Kidney epithelial cell (primary cell): Measurements from ENCODE around the gene RGS10. TPM values are rescaled to one million over a fixed set of nuclear protein-coding genes. Genes with fewer than 3 reads are reported as not detected.

ENCODE experiments used
- DNase-seq: peaks from one replicate; pipeline ENCODE4 v3.0.0-alpha.2; 2010; ENCODE audit warnings: low read depth
- H3K27me3 ChIP-seq: 2 replicates; pipeline ENCODE4 v1.6.0; 2011; ENCODE audit warnings: low read length; ENCODE audit not compliant: control insufficient read depth, insufficient read depth
- H3K36me3 ChIP-seq: 2 replicates; pipeline ENCODE4 v1.5.1; 2011; ENCODE audit warnings: low read length; ENCODE audit not compliant: control insufficient read depth, insufficient read depth
- H3K4me3 ChIP-seq: 2 replicates; pipeline ENCODE4 v1.5.1; 2011; ENCODE audit warnings: low read depth, mild to moderate bottlenecking, control low read depth, low read length
- total RNA-seq: library from RNA; depleted of rRNA; stranded (reverse); fragments of >200 nt; gene quantifications from 2 replicates; pipeline ENCODE4 v1.2.3, GENCODE V29; 2015
- TF ChIP-seq, protein P1 (sequence below): IDR thresholded peaks from 2 replicates; pipeline ENCODE4 v1.5.1; 2011; ENCODE audit warnings: mild to moderate bottlenecking, moderate library complexity, low read length, control low read depth, inconsistent platforms; ENCODE audit not compliant: insufficient read depth, poor library complexity, severe bottlenecking

RGS10 gene
- total RNA-seq, 1 donor from 2014 or later: 43.7 TPM

DNA sequence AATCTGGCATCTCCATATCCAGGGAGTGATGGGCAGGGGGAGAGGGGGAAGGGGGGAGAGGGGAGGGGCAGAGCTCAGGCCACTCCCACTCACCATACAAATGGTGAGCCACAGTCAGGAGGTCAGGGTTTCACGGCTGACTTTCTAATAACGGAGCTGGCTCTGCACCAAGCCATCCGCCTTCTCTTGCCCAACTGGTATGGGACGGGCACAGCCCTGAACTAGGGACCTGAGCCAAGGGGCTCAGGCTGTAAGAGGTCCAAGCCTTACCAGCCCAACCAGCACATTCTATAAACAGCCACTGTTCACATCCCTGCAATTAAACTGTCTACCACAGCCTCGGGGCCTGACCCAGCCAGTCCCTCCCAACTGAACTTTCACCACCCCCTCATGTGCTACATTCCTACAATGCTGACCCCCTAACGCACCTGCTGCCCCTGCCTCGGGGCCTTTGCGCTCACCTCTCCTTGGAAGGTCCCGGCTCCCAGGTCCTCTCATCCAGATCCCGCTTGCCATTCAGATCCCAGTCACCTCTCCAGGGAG is 32.5 kb downstream of the RGS10 start:
- Histone ChIP-seq H3K4me3 (no peak overlapping the region), H3K36me3 (no peaks in the 10 kb centered on the region), H3K27me3 (no peaks in the 10 kb centered on the region)
- TF ChIP-seq, protein P1, sequence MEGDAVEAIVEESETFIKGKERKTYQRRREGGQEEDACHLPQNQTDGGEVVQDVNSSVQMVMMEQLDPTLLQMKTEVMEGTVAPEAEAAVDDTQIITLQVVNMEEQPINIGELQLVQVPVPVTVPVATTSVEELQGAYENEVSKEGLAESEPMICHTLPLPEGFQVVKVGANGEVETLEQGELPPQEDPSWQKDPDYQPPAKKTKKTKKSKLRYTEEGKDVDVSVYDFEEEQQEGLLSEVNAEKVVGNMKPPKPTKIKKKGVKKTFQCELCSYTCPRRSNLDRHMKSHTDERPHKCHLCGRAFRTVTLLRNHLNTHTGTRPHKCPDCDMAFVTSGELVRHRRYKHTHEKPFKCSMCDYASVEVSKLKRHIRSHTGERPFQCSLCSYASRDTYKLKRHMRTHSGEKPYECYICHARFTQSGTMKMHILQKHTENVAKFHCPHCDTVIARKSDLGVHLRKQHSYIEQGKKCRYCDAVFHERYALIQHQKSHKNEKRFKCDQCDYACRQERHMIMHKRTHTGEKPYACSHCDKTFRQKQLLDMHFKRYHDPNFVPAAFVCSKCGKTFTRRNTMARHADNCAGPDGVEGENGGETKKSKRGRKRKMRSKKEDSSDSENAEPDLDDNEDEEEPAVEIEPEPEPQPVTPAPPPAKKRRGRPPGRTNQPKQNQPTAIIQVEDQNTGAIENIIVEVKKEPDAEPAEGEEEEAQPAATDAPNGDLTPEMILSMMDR: no peak
- no peak for DNase-seq

DNA sequence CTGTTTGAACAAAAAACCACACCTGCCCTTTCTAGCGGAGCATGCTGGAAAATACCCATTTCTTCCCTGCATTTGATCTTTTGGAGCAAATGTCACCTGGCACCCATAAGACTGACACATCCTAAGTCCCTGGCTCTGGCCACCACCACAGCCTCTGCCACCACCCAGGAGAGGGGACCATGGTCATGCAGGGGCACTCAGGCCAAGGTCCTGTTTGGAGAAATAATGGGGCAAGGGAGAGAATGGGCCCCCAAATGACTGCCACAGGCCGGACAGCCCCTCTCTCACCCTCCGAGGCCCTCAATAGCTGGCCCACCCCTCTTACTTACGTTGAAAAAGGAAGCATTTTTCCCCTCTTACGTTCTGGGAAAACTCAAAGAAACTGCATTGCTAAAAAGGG is 35.4 kb downstream of the RGS10 start:
- Histone ChIP-seq H3K27me3 (no peaks in the 10 kb centered on the region), H3K36me3 (no peaks in the 10 kb centered on the region), H3K4me3 (no peak overlapping the region)
- TF ChIP-seq, protein P1: no peak
- no peak for DNase-seq

DNA sequence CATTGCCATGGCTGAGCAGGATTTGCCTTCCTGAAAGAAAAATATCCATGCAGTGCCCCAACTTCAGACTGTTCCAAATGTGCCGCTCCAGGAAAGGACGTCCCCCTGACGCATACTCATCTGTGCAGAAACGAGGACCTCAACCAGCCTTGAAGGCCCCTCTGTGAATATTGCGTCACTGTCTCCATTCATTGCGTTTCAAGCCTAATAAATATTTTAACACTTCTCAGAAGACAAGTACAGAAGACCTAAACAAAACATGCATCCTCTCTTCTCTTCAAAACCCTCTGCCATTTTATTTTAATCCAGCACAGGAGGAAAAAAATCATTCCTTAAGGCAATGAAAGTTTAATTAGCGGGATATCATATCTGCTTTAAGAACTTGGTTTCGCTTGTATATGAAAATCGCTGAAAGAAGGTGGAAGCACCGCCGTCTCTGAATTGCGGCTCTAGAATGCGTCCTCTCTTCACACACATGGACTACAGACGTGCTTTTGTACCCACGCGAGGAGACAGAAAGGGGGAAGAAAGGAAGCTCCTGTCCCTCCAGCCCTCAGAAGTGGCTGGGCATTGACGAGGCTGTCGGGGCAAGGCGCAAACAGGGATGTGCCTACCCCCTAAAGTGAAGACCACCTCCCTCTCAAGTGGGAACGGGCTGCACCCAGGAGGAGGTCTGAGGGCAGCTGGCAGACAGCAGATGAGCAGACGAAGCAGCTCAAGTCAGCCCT is 36.8 kb downstream of the RGS10 start:
- no peak overlapping the region for H3K4me3 ChIP-seq
- no peaks in the 10 kb centered on the region for H3K27me3 ChIP-seq
- no peak for DNase-seq
- H3K36me3 ChIP-seq: no peaks in the 10 kb centered on the region
- TF ChIP-seq, protein P1: no peak

DNA sequence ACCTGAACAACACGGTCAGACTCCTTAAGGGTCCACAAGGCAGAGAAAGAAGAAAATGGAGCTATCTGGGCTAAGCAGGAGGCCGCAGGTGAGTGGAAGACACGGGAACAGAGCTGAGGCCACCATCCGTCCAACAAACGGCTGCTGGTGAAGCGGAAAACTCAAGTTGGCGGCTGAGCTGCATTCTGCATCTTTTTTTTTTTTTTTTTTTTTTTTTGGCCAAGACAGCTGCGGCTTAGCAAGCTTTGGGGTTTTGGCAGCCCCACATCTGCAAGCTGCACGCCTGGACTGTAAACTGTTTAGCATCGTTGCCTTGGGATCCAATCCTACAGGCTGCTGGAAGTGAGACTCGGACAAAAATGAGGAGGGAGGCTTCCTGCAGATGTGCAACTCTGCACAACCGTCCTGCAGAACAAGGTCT is 37.4 kb downstream of the RGS10 start:
- no peak for DNase-seq
- no peak overlapping the region for H3K4me3 ChIP-seq
- no peaks in the 10 kb centered on the region for H3K36me3 ChIP-seq
- H3K27me3 ChIP-seq: no peaks in the 10 kb centered on the region
- TF ChIP-seq, protein P1: no peak

DNA sequence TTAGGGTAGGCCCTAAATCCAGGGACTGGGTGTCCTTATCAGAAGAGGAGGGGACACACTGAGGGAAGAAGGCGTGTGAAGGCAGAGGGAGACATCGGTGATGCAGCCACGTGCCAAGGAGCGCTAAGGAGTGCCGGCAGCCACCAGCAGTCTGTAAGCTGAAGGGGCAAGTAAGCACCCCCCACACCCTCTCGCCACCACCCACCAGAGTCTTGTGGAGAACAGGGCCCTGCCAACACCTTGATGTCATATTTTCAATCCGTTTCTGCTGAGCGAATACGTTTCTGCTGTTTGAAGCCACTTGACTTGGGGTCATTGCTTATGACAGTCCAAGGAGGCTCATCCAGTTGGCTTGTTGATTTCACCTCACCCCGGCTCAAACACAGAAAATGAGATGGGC is 37.9 kb downstream of the RGS10 start:
- Histone ChIP-seq H3K27me3 (no peaks in the 10 kb centered on the region), H3K4me3 (no peak overlapping the region), H3K36me3 (no peaks in the 10 kb centered on the region)
- TF ChIP-seq, protein P1: no peak
- DNase-seq: no peak

DNA sequence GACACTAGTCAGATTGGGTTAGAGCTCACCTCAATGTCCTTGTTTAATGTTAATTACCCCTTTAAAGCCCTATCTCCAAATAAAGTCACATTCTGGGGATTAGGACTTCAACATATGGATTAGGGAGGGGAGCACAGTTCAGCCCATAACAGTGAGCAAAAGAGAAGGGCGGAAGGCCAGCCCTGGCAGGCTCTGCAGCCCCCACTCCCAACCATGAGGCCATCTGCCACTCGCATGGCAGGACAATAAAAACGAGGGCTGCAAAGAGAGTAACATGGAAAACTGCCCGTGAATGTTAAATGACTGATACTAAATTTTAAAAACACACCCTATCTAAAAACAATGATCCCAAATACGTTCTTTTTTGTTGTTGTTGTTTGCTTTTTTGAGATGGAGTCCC is 38.7 kb downstream of the RGS10 start:
- Histone ChIP-seq H3K36me3 (no peaks in the 10 kb centered on the region), H3K27me3 (no peaks in the 10 kb centered on the region), H3K4me3 (no peak overlapping the region)
- TF ChIP-seq, protein P1: no peak
- DNase-seq: no peak
